ENCODE data around the gene MRTFA. TPM values are rescaled to one million over a fixed set of nuclear protein-coding genes. Genes with fewer than 3 reads are reported as not detected.

Gene MRTFA
- total RNA-seq, 1 donor from 2014 or later = 53.0 TPM

DNA sequence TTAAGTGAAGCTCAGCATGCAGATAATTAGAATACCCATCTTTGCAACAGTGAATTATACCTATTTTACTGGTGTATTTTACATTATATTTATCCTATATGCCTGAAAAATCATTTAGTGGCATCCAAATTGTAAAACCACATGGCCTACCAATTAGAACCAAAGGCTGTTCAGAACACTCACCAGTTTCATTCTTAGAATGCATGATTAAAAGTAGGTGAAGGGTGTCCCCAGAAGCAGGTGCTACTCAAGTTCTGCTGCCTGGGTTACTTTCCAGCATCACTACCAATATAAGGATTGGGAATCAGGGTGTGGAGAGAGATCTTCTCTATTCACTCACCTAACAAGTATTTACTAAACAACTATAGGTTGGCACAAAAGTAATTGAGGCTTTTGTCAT, 162.8 kb downstream of the MRTFA start:
- TF ChIP-seq CTCF (IDR thresholded peaks at IDR 0.05; ENCODE audit: insufficient read depth, low read length, poor library complexity, severe bottlenecking) = no peak
- Histone ChIP-seq H3K4me3 (ENCODE audit: low read depth, low read length) (no peak overlapping the region), H3K27me3 (ENCODE audit: control insufficient read depth, insufficient read depth, low read length) (no peaks in the 10 kb centered on the region), H3K36me3 (ENCODE audit: control insufficient read depth, insufficient read depth, low read length) (no peaks in the 10 kb centered on the region)
- DNase-seq (ENCODE audit: low read depth) = no peak

DNA sequence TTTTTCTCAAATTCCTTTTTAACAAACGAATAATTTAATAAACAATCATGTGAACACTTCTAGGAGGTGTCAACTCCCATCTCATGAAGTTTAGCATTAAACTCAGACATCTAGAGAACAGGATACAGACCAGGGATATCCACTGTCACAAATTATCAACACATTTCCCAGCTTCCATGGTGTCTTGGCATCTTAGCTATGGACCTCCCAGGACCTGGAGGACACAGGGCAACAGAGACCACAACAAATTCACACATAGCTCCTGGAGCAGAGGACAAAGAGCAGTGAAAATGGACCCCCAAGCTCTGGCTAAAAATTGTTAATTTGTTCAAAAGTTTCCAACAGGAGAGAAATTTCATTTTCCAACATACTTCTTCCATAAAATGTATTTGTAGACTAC, 163.9 kb downstream of the MRTFA start:
- H3K36me3 ChIP-seq (ENCODE audit: control insufficient read depth, insufficient read depth, low read length) = no peaks in the 10 kb centered on the region
- no peak for DNase-seq (ENCODE audit: low read depth)
- H3K4me3 ChIP-seq (ENCODE audit: low read depth, low read length) = no peak overlapping the region
- H3K27me3 ChIP-seq (ENCODE audit: control insufficient read depth, insufficient read depth, low read length) = no peaks in the 10 kb centered on the region
- no peak for TF ChIP-seq CTCF (IDR thresholded peaks at IDR 0.05; ENCODE audit: insufficient read depth, low read length, poor library complexity, severe bottlenecking)

DNA sequence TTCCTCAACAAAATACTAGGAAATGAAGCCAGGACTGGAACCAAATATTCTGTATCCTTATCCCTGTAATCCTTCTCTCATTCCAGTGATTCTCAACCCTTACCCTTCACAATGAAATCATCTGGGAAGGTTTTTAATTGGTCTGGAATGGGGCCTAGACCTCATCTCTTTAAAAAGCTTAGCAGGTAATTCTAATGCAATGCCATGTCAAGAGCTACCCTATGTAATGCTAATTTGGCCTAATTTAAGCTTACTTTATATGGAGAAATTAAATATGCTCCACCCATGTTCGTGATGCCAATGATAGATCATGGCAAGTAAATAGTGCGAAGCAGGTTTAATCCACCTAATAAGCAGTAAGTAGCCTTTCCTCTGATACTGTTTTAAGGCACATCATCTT, 164.5 kb downstream of the MRTFA start:
- TF ChIP-seq CTCF (IDR thresholded peaks at IDR 0.05; ENCODE audit: insufficient read depth, low read length, poor library complexity, severe bottlenecking) = no peak
- Histone ChIP-seq H3K4me3 (ENCODE audit: low read depth, low read length) (no peak overlapping the region), H3K27me3 (ENCODE audit: control insufficient read depth, insufficient read depth, low read length) (no peaks in the 10 kb centered on the region), H3K36me3 (ENCODE audit: control insufficient read depth, insufficient read depth, low read length) (no peaks in the 10 kb centered on the region)
- DNase-seq (ENCODE audit: low read depth) = no peak

- no peaks in the 10 kb centered on the region for H3K36me3 ChIP-seq (ENCODE audit: control insufficient read depth, insufficient read depth, low read length)
- no peak for TF ChIP-seq CTCF (IDR thresholded peaks at IDR 0.05; ENCODE audit: insufficient read depth, low read length, poor library complexity, severe bottlenecking)
- H3K4me3 ChIP-seq (ENCODE audit: low read depth, low read length) = no peak overlapping the region
- no peaks in the 10 kb centered on the region for H3K27me3 ChIP-seq (ENCODE audit: control insufficient read depth, insufficient read depth, low read length)
- DNase-seq (ENCODE audit: low read depth) = no peak
Measured at GRCh38 chr22:40469181-40469580, 167.3 kb downstream of the MRTFA start.

- DNase-seq (ENCODE audit: low read depth) = no peak
- no peak for TF ChIP-seq CTCF (IDR thresholded peaks at IDR 0.05; ENCODE audit: insufficient read depth, low read length, poor library complexity, severe bottlenecking)
- no peak overlapping the region for H3K4me3 ChIP-seq (ENCODE audit: low read depth, low read length)
- no peaks in the 10 kb centered on the region for H3K36me3 ChIP-seq (ENCODE audit: control insufficient read depth, insufficient read depth, low read length)
- no peaks in the 10 kb centered on the region for H3K27me3 ChIP-seq (ENCODE audit: control insufficient read depth, insufficient read depth, low read length)
Measured at GRCh38 chr22:40468616-40469015, 167.9 kb downstream of the MRTFA start.

DNA sequence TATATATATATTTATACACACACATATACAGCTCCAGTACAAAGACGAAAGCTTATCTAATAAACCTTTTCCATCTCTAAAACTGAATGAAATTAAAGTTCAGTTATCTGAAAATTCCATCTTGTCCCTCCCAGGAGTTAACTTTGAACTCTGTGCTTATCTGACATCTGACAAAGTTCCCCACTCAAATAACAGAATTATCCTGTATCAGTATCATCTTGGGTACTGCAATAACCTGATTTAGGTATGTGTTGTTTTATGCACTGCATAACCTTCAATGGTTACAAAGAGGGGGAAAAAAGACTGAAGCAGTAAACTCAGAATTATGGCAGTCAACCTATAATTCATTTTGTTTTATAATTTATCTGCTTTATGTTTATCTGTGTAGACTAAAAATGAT, 169.5 kb downstream of the MRTFA start:
- Histone ChIP-seq H3K4me3 (ENCODE audit: low read depth, low read length) (no peak overlapping the region), H3K27me3 (ENCODE audit: control insufficient read depth, insufficient read depth, low read length) (no peaks in the 10 kb centered on the region), H3K36me3 (ENCODE audit: control insufficient read depth, insufficient read depth, low read length) (no peaks in the 10 kb centered on the region)
- no peak for TF ChIP-seq CTCF (IDR thresholded peaks at IDR 0.05; ENCODE audit: insufficient read depth, low read length, poor library complexity, severe bottlenecking)
- no peak for DNase-seq (ENCODE audit: low read depth)

Data from kidney epithelial cell (primary cell).